GM12873 (cell line): ENCODE data around the gene CBY2.

ENCODE experiments used
- TF ChIP-seq, protein P1 (sequence below): IDR thresholded peaks from 2 replicates; pipeline ENCODE4 v1.5.1; 2012; ENCODE audit warnings: low read depth, mild to moderate bottlenecking, moderate library complexity, low read length, control low read depth; ENCODE audit not compliant: insufficient read depth; ENCODE audit errors: missing control alignments

The CBY2 gene

DNA sequence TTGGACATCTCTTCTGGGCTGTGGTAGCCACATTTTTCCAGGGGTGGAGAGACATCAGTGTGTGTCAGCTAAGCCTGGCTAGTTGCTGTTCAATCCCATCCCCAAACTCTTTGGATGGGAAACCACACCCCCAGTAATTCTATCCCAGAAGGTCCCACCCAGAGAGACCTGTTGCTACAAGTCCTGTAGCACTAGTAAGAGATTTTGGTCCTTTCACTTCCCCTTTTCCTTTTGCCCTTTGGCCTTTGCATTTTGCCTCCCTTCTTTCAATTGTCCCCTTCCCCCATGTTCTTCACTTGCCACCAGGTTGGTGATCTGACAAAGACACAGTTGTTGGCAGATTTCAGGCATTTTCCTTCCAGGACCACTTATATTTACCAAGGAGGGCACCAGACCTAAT lies 3.8 kb downstream of the CBY2 start:
- TF ChIP-seq, protein P1, sequence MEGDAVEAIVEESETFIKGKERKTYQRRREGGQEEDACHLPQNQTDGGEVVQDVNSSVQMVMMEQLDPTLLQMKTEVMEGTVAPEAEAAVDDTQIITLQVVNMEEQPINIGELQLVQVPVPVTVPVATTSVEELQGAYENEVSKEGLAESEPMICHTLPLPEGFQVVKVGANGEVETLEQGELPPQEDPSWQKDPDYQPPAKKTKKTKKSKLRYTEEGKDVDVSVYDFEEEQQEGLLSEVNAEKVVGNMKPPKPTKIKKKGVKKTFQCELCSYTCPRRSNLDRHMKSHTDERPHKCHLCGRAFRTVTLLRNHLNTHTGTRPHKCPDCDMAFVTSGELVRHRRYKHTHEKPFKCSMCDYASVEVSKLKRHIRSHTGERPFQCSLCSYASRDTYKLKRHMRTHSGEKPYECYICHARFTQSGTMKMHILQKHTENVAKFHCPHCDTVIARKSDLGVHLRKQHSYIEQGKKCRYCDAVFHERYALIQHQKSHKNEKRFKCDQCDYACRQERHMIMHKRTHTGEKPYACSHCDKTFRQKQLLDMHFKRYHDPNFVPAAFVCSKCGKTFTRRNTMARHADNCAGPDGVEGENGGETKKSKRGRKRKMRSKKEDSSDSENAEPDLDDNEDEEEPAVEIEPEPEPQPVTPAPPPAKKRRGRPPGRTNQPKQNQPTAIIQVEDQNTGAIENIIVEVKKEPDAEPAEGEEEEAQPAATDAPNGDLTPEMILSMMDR, result no peak

- TF ChIP-seq, protein P1, result no peak
Measured at GRCh38 chr13:45707516-45708100, 5.5 kb downstream of the CBY2 start.

DNA sequence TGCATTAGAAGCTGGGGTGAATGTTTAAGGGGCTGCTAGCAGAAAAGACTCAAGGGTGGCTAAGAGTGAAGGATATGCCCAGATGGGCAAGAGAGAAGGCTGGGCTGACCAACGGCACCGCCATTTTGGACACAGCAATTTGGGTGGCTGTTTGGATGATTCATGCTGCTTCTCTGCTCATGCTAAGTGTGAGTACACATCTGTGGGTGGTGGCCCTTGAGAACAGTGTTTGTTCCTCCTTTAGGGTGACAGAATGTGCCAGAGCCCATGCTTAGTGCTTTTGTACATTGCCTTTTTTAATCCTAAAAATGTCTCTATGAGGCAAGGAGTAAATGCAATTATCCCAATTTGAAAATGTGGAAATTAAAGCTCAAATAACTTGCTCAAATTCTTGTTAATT lies 9.8 kb downstream of the CBY2 start:
- TF ChIP-seq, protein P1, result no peak

DNA sequence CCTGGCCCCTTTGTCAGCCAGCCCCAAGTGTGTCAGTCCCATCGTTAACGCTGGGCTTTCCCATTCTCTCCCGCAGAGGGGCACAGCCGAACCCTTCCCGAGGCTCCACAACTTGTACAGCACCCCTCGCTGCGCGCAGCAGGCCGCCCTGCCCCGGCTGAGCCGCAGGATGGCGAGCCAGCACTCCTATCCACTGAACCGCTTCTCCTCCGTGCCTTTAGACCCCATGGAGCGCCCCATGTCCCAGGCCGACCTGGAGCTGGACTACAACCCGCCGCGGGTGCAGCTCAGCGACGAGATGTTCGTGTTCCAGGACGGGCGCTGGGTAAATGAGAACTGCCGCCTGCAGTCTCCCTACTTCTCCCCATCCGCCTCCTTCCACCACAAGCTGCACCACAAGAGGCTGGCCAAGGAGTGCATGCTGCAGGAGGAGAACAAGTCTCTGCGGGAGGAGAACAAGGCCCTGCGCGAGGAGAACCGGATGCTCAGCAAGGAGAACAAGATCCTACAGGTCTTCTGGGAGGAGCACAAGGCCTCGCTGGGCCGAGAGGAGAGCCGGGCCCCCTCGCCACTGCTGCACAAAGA lies 11.1 kb downstream of the CBY2 start:
- TF ChIP-seq, protein P1, result no peak

DNA sequence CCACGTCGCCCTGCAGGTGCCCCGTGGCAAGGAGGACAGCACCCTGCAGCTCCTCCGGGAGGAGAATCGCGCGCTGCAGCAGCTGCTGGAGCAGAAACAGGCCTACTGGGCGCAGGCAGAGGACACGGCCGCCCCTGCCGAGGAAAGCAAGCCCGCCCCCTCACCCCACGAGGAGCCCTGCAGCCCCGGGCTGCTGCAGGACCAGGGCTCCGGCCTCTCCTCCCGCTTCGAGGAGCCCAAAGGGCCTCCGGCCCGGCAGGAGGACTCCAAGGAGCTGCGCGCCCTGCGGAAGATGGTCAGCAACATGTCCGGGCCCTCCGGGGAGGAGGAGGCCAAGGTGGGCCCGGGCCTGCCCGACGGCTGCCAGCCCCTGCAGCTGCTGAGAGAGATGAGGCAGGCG lies 11.6 kb downstream of the CBY2 start:
- TF ChIP-seq, protein P1, result no peak

DNA sequence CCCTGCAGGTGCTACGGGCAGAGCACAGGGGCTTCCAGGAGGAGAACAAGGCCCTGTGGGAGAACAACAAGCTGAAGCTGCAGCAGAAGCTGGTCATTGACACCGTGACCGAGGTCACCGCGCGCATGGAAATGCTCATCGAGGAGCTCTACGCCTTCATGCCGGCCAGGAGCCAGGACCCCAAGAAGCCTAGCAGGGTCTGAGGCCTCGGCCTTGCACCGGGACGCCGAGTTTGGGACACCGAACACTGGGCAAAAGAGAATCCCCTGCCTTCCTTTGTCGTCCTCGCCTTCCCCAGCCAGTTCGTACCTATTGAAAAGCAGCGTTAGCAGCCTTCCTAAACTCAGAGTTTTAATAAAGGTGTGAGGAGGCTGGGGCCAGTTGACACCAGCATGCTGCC lies 12.1 kb downstream of the CBY2 start:
- TF ChIP-seq, protein P1, result no peak

DNA sequence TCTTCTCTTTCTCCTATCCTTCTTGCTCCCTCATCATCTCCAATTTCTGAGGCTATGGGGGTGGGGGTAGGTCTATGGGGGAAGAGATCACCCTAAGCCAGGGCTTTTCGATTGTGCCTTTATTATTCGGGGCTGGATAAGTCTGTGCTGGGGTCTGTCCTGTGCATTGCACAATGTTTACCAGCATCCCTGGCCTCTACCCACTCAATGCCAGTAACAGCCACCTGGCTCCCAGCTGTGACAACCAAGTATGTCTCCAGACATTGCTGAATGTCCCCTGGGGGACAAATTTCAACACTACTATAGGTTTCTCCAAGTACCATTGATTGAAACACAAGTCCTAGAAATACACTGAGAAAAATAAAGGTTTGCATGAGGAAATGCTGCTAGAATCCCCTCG lies 13.2 kb downstream of the CBY2 start:
- TF ChIP-seq, protein P1, result no peak
